AG04449 (cell line): ENCODE measurements around the gene WDR20.

Source experiments
- CTCF ChIA-PET: fragments of 350-600 bp; formaldehyde crosslinking; extraction: SDS; loops from one replicate; lab custom pipeline; 2021; ENCODE audit warnings: antibody characterized with exemption; lab: Yijun Ruan, JAX
- POLR2A ChIA-PET: fragments of 400-600, 350-600 bp; formaldehyde crosslinking; extraction: SDS; loops from one replicate; lab custom pipeline; 2020; ENCODE audit warnings: antibody characterized with exemption, inconsistent platforms; lab: Yijun Ruan, JAX
- DNase-seq: peaks from one replicate; pipeline ENCODE4 v3.0.0-alpha.2; 2010; ENCODE audit warnings: low read depth, low spot score
- H3K4me3 ChIP-seq: 2 replicates; pipeline ENCODE4 v1.5.1; 2011; ENCODE audit warnings: low read depth, mild to moderate bottlenecking, control low read depth, low read length
- TF ChIP-seq, protein P1 (sequence below): IDR thresholded peaks from one replicate; pipeline ENCODE4 v1.5.1; 2011; ENCODE audit warnings: mild to moderate bottlenecking, moderate library complexity, low read length, control low read depth, inconsistent platforms; ENCODE audit not compliant: insufficient read depth; ENCODE audit errors: missing control alignments

Gene WDR20, protein sequence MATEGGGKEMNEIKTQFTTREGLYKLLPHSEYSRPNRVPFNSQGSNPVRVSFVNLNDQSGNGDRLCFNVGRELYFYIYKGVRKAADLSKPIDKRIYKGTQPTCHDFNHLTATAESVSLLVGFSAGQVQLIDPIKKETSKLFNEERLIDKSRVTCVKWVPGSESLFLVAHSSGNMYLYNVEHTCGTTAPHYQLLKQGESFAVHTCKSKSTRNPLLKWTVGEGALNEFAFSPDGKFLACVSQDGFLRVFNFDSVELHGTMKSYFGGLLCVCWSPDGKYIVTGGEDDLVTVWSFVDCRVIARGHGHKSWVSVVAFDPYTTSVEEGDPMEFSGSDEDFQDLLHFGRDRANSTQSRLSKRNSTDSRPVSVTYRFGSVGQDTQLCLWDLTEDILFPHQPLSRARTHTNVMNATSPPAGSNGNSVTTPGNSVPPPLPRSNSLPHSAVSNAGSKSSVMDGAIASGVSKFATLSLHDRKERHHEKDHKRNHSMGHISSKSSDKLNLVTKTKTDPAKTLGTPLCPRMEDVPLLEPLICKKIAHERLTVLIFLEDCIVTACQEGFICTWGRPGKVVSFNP

DNA sequence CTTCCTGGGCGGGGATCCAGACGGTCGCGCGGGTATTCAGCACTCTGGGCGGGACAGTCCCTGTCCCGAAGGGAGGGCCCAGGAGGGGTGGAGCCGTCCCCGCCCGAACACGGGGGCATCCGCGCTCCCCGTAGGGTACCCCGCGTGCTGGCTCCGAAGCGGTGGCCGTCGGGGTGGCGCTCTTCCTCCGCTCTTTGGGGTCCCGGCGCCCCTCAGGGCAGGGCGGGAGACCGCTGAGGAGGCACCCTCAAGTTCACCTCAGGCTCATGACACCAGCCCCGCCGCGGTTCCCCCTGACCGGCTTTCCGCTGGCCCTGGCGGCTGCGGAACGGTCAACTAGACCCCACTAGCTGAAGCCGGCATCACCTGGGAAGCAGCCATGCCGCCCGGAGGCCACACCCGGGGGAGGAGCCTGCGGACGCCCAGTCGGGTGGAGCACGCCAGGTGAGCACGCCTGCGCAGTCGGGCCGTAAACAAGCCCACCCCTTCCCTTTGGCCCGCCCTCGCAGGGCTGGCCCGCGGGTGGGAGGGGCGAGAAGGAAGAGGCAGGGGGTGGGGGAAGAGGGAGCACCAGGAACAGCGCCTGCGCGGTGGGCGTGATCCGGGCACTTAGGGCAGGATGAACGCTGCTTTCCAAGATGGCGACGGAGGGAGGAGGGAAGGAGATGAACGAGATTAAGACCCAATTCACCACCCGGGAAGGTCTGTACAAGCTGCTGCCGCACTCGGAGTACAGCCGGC lies at the start of gene WDR20:
TSS of gene WDR20 (plus strand) at position 612 of the 741 bp plus-strand sequence. CDS start at position 639, 27 bp downstream.
- TF ChIP-seq, protein P1, sequence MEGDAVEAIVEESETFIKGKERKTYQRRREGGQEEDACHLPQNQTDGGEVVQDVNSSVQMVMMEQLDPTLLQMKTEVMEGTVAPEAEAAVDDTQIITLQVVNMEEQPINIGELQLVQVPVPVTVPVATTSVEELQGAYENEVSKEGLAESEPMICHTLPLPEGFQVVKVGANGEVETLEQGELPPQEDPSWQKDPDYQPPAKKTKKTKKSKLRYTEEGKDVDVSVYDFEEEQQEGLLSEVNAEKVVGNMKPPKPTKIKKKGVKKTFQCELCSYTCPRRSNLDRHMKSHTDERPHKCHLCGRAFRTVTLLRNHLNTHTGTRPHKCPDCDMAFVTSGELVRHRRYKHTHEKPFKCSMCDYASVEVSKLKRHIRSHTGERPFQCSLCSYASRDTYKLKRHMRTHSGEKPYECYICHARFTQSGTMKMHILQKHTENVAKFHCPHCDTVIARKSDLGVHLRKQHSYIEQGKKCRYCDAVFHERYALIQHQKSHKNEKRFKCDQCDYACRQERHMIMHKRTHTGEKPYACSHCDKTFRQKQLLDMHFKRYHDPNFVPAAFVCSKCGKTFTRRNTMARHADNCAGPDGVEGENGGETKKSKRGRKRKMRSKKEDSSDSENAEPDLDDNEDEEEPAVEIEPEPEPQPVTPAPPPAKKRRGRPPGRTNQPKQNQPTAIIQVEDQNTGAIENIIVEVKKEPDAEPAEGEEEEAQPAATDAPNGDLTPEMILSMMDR, result no peak
- H3K4me3 ChIP-seq, result peak within 1 kb of the TSS; percentile 96
- CTCF ChIA-PET, result interaction anchor here (1.0 to 1.6 kb wide), 2 partner anchors 11 to 178 kb away, joined by 3 to 4 read pairs; no protein-coding TSS in a partner anchor
- POLR2A ChIA-PET, result interaction anchor here (0.6 kb wide), 1 partner anchor 15 kb away, joined by 3 read pairs; no protein-coding TSS in a partner anchor
- DNase-seq, result peak; percentile 49

DNA sequence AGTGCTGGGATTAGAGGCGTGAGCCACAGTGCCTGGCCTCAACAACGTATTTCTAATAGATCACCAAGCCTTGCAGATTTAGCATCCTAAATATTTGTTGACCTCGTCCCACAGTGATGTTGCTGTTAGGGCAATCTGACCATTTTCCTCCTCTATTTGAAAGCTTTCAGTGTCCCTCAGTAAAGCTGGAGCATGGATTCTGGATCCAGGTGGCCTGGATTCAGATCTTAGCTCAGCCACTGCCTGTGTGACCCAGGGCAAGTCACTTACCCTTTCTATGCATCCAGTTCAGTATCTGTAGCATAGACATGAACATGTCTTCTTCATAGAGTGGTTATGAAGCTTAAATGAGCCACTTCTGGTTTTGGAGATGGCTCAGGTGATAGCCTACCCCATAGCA lies 49.0 kb upstream of the WDR20 start:
- H3K4me3 ChIP-seq, result no peak overlapping the region
- TF ChIP-seq, protein P1, result no peak
- CTCF ChIA-PET, result interaction anchor here (0.6 to 2.4 kb wide), 6 partner anchors 9 to 224 kb away, joined by 3 to 12 read pairs (median 3); no protein-coding TSS in a partner anchor
- DNase-seq, result no peak
- POLR2A ChIA-PET, result no interaction called here

DNA sequence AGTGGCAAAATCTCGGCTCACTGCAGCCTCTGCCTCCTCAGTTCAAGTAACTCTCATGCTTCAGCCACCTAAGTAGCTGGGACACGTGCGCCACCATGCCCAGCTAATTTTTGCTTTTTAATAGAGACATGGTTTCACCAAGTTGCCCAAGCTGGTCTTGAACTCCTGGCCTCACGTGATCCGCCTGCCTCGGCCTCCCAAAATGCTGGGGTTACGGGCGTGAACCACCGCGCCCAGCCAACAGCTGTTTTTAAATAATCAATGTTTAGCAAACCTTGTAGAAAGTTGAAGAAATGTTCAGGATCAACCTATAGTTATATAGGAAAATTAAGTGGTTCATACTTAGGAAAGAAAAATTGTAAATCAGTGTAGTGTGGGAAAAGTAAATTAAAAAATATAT lies 46.9 kb upstream of the WDR20 start:
- CTCF ChIA-PET, result interaction anchor here (0.6 to 2.4 kb wide), 7 partner anchors 10 to 224 kb away, joined by 3 to 12 read pairs (median 3); no protein-coding TSS in a partner anchor
- H3K4me3 ChIP-seq, result no peak overlapping the region
- DNase-seq, result no peak
- POLR2A ChIA-PET, result no interaction called here
- TF ChIP-seq, protein P1, result no peak

DNA sequence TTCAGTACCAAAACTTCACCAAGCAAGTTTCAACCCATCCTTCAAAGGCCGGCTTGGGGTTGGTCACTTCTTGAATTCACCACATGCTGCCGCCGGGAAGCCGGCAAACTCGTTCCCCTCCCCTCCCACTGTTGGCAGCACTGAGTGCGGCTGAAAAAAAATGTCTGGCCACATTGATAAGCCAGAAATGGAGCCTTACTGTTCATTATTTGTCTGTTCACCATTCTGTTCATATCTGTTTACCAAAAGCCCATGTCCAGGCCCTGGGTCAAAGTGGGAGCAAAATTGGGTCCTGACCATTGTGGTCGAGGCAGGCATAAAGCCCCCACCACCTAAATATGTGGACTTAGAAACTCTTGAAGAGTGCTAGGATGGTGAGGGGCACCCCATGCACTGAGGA lies 45.6 kb upstream of the WDR20 start:
- CTCF ChIA-PET, result interaction anchor here (0.7 to 7.1 kb wide), 5 partner anchors 31 to 386 kb away, joined by 3 to 66 read pairs (median 4); no protein-coding TSS in a partner anchor
- DNase-seq, result no peak
- POLR2A ChIA-PET, result no interaction called here

GRCh38 chr14:102095231-102095870 lies 44.3 kb upstream of the WDR20 start:
- no peak overlapping the region for H3K4me3 ChIP-seq
- POLR2A ChIA-PET, result interaction anchor here (1.2 kb wide), 1 partner anchor 219 kb away, joined by 3 read pairs; no protein-coding TSS in a partner anchor
- CTCF ChIA-PET, result interaction anchor here (0.7 to 7.1 kb wide), 28 partner anchors 7 to 387 kb away, joined by 3 to 119 read pairs (median 8); partner anchors contain the start of gene DYNC1H1
- TF ChIP-seq, protein P1, result no peak
- no peak for DNase-seq

More for the DNA sequence above, 45.6 kb upstream of the WDR20 start:
- TF ChIP-seq, protein P1, result no peak
- H3K4me3 ChIP-seq, result no peak overlapping the region
